Progenitor cell of endocrine pancreas (in vitro differentiated cells): ENCODE results near the gene PNPLA2. TPM values are rescaled to one million over a fixed set of nuclear protein-coding genes. Genes with fewer than 3 reads are reported as not detected.

ENCODE experiments used
- DNase-seq: peaks from one replicate; pipeline ENCODE4 v3.0.0; 2021; ENCODE audit warnings: low spot score; ENCODE audit not compliant: unreplicated experiment
- H3K27ac Mint-ChIP-seq: 2 replicates; pipeline ENCODE4 v1.8.0; 2021; ENCODE audit warnings: mild to moderate bottlenecking, moderate library complexity, mixed read lengths
- H3K27me3 Mint-ChIP-seq: 2 replicates; pipeline ENCODE4 v1.8.0; 2021; ENCODE audit warnings: mixed read lengths
- H3K36me3 Mint-ChIP-seq: 2 replicates; pipeline ENCODE4 v1.8.0; 2022; ENCODE audit warnings: mixed read lengths; ENCODE audit not compliant: insufficient read depth
- H3K4me1 Mint-ChIP-seq: 2 replicates; pipeline ENCODE4 v1.8.0; 2021; ENCODE audit warnings: low read depth, mixed read lengths
- H3K4me3 Mint-ChIP-seq: 2 replicates; pipeline ENCODE4 v1.8.0; 2021; ENCODE audit warnings: low read depth, mild to moderate bottlenecking, moderate library complexity, mixed read lengths
- H3K9me3 Mint-ChIP-seq: 2 replicates; pipeline ENCODE4 v1.8.0; 2021; ENCODE audit warnings: low read depth, mixed read lengths
- total RNA-seq: library from RNA; stranded (reverse); gene quantifications from 2 replicates; pipeline ENCODE4 v1.2.1, GENCODE V29; 2021
- TF ChIP-seq, protein P1 (sequence below): fragments of 200-600 bp; sonication (generic); IDR thresholded peaks from one replicate; pipeline ENCODE4 v1.5.0; 2021; ENCODE audit warnings: antibody characterized with exemption, mild to moderate bottlenecking; ENCODE audit not compliant: unreplicated experiment

The PNPLA2 gene
- total RNA-seq, 1 donor from 2014 or later, result 51.1 TPM

DNA sequence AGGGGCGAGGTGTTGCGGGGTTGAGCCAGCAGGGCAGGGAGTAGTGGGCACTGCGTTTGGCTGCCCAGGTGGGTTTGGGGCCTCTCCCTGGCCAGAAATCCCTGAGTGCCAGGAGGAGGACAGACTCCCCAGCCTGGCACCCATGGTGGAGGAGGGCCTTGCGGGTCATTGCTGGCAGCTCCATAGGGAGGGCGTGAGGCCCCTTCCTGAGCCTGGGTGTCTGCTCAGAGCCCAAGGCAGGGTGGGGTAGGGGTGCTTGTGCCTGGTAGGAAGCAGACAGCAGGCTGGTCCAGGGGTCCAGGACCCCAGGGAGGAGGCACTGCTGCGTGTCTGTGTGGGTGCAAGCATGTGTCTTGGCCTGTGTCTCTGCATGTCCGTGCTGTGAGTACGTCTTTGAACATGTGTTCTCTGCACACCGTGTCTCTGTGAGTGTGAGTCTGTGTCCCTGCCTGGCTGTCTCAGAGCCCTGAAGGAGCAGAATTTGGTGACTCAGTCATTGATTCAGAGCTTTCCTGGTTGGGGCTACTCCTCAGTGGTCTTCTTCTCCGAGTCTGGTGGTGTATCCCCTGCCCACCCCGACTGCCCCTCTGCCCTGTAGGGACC, 27.9 kb downstream of the PNPLA2 start:
- H3K4me1 Mint-ChIP-seq, result peaks cover 10% of the 10 kb centered on the region
- H3K27ac Mint-ChIP-seq, result no peak overlapping the region
- no peak for DNase-seq
- H3K36me3 Mint-ChIP-seq, result no peaks in the 10 kb centered on the region
- no peak overlapping the region for H3K4me3 Mint-ChIP-seq
- peaks cover 8% of the 10 kb centered on the region for H3K27me3 Mint-ChIP-seq
- no peaks in the 10 kb centered on the region for H3K9me3 Mint-ChIP-seq
- TF ChIP-seq, protein P1, sequence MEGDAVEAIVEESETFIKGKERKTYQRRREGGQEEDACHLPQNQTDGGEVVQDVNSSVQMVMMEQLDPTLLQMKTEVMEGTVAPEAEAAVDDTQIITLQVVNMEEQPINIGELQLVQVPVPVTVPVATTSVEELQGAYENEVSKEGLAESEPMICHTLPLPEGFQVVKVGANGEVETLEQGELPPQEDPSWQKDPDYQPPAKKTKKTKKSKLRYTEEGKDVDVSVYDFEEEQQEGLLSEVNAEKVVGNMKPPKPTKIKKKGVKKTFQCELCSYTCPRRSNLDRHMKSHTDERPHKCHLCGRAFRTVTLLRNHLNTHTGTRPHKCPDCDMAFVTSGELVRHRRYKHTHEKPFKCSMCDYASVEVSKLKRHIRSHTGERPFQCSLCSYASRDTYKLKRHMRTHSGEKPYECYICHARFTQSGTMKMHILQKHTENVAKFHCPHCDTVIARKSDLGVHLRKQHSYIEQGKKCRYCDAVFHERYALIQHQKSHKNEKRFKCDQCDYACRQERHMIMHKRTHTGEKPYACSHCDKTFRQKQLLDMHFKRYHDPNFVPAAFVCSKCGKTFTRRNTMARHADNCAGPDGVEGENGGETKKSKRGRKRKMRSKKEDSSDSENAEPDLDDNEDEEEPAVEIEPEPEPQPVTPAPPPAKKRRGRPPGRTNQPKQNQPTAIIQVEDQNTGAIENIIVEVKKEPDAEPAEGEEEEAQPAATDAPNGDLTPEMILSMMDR, result no peak

DNA sequence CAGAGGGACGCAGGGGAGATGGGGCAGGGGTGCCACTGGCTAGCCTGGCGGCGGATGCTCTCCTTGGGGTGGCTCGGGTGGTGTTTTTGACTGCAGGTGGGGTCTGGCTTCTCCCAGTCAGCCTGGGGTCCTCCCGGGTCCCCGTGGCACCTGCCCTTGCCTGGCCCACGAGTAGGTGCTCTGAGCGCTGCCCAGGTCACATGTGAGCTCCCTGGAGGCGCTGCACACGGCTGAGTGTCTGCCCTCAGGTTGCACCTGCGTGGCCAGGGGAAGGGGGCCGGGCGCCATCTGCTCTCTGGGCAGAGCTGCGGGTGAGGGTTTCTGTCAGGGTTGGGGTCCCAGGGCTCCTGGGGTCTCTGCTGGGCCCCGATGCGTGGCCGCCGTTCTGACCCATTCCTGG, 29.2 kb downstream of the PNPLA2 start:
- Mint-ChIP-seq H3K27ac (no peak overlapping the region), H3K4me1 (peaks cover 10% of the 10 kb centered on the region), H3K36me3 (no peaks in the 10 kb centered on the region), H3K9me3 (no peaks in the 10 kb centered on the region), H3K27me3 (peaks cover 11% of the 10 kb centered on the region), H3K4me3 (no peak overlapping the region)
- TF ChIP-seq, protein P1, result no peak
- no peak for DNase-seq

DNA sequence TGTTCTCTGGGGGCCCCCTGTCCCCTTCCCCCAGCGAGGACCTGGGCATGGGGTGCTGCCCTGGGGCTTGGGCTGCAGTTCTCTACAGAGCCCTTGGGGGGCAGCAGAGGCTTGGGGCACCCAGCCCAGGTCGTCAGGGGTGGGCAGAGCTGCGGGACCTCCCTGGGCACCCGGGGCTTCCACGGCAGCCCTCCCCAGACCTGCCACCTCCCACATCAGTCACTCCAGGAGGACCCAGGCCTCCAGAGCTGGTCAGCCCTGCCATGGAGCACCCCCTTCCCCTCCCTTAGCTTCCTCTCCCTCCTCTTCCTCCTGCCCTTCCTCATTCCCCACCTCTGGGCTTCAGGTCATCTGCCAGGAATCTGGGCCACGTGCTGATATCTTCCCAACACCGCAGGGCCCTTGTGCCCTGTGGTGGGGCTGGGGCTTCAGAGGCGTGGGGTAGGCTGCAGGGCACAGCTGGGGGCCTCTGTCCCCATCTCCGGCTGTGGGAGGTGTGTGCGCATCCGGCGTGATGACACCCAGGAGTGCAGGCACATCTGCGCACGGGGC, 29.7 kb downstream of the PNPLA2 start:
- Mint-ChIP-seq H3K4me3 (peak overlapping the region; percentile 38), H3K27ac (peak overlapping the region; percentile 13), H3K36me3 (no peaks in the 10 kb centered on the region), H3K4me1 (peaks cover 9% of the 10 kb centered on the region), H3K9me3 (no peaks in the 10 kb centered on the region), H3K27me3 (peaks cover 11% of the 10 kb centered on the region)
- TF ChIP-seq, protein P1, result peak; percentile 64
- peak; percentile 41 for DNase-seq

DNA sequence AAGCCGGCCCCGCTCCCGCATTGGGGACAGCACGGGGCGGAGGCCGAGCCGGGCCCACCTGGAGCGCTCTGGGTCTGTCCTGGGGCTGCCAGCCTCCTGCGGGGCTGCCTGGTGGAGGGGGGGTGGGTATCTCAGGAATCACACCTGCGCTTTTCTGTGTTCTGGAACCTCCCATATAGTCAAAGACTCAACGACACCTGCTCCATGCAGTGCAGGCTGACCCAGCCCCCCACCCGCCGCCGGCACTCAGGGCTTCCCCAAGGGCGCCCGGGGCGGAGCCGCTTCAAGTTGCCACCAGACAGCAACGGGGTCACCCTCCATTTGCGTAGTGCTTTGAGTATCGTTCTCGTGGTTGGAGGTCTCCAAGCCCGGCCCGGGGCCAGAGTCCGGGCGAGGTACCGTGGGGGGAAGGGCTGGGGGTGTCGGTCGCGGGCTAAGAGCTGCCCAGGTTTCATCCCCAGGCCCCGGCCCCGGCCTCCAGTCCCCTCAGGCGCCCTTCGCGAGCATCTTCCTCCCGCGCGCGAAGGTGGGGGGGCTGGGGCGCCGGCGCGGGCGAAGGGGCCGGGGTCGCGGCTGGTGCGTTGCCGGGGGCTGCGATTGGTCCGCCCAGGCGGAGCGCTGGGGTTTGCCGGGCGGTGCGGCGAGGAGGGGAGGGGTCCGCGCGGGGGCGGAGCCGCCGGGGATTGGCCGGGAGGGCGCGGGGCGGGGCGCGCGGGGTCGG, 30.6 kb downstream of the PNPLA2 start:
- H3K4me1 Mint-ChIP-seq, result peaks cover 6% of the 10 kb centered on the region
- DNase-seq, result peak; percentile 60
- H3K27ac Mint-ChIP-seq, result no peak overlapping the region
- no peaks in the 10 kb centered on the region for H3K9me3 Mint-ChIP-seq
- peaks cover 11% of the 10 kb centered on the region for H3K27me3 Mint-ChIP-seq
- H3K4me3 Mint-ChIP-seq, result peak overlapping the region; percentile 69
- H3K36me3 Mint-ChIP-seq, result no peaks in the 10 kb centered on the region
- TF ChIP-seq, protein P1, result no peak

DNA sequence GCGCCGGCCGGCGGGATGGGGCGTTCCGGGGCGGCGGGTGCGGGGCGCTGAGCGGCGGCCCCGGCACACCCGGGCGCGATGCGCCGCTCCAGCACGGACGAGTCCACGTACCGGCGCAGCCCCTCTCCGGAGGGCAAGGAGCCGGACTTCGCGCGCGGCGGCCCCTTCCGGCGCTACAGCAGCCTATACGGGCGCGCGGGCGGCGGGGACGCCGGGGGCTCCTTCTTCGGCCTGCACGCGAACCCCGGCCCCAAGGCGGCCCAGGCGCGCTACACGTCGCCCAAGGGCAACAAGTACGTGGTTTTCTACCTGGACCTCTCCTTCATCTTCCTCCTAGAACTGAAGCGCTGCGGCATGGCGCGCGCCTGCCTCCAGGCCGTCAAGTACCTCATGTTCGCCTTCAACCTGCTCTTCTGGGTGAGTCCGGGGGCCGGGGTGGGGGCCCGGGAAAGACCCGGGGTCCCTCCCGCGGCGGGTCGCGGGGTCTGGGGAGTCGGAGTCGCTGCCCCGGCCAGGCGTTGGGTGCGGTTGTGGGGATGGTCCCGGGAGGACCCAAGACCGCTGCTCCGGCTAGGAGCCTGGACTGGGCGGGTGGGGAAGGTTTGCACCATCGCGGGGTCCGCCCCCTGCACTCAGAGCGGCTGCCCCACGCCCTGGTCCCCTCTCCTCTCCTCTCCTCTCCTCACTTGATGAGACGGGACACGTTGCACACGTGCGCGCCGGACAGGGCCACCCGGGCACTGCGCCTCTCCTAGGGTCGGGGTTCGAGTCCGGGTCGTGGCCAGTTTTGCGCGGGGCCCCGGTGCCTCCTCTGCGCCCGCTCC, 31.4 kb downstream of the PNPLA2 start:
- H3K27me3 Mint-ChIP-seq, result peaks cover 11% of the 10 kb centered on the region
- peak overlapping the region; percentile 67 for H3K4me3 Mint-ChIP-seq
- no peak for DNase-seq
- TF ChIP-seq, protein P1, result no peak
- no peaks in the 10 kb centered on the region for H3K4me1 Mint-ChIP-seq
- no peaks in the 10 kb centered on the region for H3K9me3 Mint-ChIP-seq
- H3K27ac Mint-ChIP-seq, result no peak overlapping the region
- H3K36me3 Mint-ChIP-seq, result no peaks in the 10 kb centered on the region
